GM15510 (cell line): ENCODE data around the gene CACNB3.

Experiments used
- POLR2A ChIP-seq: IDR thresholded peaks from 3 replicates; pipeline ENCODE4 v1.6.1; 2011; ENCODE audit warnings: borderline replicate concordance; ENCODE audit not compliant: insufficient read length; ENCODE audit errors: extremely low read depth

Gene CACNB3

GRCh38 chr12:48783432-48783831 lies 34.9 kb upstream of the CACNB3 start:
- TF ChIP-seq POLR2A, result no peak

GRCh38 chr12:48786591-48787544 lies 31.4 kb upstream of the CACNB3 start:
- no peak for TF ChIP-seq POLR2A

DNA sequence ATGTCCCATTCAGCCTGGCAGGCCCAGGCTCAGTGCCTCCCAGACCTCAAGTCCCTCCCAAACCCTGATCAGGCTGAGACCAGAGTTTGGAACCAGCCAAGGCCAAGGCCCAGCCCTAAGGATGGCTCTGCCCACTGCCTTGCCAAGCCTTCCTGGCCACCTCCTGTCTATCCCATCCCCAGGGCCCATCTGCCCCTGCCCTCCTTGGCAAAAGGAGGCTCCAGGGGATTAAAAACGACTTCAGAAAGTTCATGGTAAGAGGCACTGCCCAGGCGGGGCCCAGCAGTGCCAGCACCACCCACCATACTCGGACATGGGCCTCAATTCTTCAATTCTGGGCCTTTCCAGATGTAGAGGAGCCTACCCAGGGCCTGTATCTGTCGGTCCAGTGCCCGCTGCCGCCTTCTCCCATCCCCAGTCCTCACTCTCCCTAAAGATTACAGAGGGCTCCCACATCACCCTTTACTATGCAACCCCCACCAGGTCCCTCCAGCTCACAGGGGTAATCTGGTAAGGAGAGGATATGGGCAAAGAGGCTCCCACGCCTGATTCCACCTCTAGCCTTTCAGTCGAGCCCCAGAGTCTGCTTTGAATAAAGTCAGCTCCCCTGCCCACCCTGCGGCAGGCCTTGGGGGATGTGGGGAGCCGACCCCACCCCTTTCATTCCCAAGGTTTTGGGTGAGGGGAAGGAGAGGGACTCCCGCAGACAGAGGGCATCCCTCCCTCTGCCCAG lies 30.3 kb upstream of the CACNB3 start:
- TF ChIP-seq POLR2A, result no peak

DNA sequence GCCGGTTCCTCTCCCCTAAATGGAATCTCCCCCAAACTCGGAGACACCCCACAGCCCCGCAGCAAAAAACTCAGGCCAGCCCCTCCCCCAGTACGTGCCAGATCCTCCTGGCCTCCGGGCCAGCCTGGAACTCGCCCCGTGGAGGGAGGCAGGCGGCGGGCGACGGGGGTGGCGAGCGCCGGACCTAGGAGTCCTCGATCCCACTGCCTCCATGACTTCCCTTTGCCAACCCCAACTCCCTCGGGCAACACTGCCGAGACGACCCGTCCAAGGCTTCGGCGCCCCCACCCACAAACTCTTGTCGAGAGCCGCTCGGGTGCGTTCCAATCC lies 29.8 kb upstream of the CACNB3 start:
- no peak for TF ChIP-seq POLR2A

DNA sequence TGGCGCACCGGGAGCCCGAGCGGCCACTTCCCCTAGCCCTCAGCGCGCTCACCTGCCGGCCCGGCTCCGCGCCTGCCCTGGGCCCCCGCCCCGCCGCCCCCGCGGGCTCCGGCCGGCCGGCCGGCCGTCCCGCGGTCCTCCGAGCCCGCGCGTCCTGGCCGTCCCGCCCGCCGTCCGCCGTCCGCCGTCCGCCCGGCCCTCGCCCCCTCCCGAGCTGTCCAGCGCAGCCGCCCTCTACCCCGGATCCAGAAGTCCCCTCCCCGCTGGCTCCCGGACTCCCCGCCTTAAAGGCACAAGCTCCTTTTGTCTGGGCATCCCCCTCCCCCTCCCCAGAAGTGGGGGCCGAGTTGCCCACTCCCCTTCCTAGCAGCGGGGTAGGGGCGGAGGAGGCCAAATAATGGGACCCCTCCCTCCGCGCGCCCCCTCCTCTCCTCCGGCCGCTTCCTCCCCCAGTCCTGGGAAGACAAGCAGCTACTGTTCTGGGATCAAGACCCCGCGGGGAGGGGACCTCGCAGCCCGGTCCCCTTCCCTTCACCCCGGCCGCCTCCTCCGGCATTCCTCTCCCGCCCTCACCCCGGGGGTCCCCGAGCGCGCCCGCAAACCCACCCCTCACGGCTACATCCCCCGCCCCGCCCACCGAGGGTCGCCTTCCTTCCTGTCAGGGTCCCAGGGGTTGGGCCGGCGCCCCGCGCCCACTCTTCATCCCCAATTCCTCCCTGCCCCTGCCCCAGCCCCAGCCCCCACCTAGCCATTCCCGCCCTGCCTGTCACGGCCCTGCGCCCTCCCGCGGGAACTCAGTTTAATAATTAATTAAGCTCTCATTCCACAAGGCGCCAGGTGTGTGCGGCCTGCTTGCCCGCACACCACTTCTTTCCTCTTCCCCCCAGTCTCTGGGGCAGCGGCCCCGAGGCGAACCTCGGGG lies 29.2 kb upstream of the CACNB3 start, which contains the start of gene ADCY6:
TSS of gene ADCY6 (minus strand) at position 236 of the 922 bp plus-strand sequence. CDS start 5,655 bp downstream, outside the sequence.
- peak; percentile 17 for TF ChIP-seq POLR2A

- TF ChIP-seq POLR2A, result no peak
These were observed 28.4 kb upstream of the CACNB3 start for GRCh38 chr12:48789858-48790326.

DNA sequence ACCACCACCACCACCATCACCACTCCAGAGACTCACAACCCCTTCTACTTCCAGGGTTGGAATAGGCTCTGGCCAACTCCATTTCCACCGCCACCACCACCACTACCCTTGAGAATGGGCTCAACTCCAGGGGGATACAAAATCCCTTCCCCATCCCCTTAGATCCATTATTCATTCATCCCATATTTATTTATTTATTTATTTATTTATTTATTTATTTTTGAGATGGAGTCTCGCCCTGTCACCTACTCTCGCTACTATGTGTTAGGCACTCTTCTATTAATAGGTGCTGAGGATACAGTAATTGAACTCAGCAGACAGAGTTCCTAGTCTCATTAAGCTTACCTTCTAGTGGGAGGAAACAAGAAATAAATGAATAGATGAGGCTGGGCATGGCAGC lies 24.6 kb upstream of the CACNB3 start:
- TF ChIP-seq POLR2A, result no peak

- no peak for TF ChIP-seq POLR2A
These were observed 23.4 kb upstream of the CACNB3 start for GRCh38 chr12:48794870-48795269.

GRCh38 chr12:48795550-48796455 lies 22.5 kb upstream of the CACNB3 start:
- TF ChIP-seq POLR2A, result no peak

- TF ChIP-seq POLR2A, result no peak
These were observed 21.3 kb upstream of the CACNB3 start for GRCh38 chr12:48796976-48797375.

- TF ChIP-seq POLR2A, result no peak
These were observed 17.8 kb upstream of the CACNB3 start for GRCh38 chr12:48800457-48800856.

GRCh38 chr12:48800971-48801370 lies 17.3 kb upstream of the CACNB3 start:
- no peak for TF ChIP-seq POLR2A

- no peak for TF ChIP-seq POLR2A
These were observed 14.6 kb upstream of the CACNB3 start for GRCh38 chr12:48803675-48804074.
